Measurements from ENCODE around the gene YEATS2.
"Not testable (repeated sequence)": the region's sequence is repeated elsewhere in the genome, so short reads cannot be mapped to it uniquely, and the experiment has no call there.

Gene YEATS2

GRCh38 chr3:183779896-183780465, 82.4 kb downstream of the YEATS2 start:
- no peak for DNase-seq

GRCh38 chr3:183781246-183781645, 83.6 kb downstream of the YEATS2 start:
- DNase-seq = no peak

- DNase-seq = no peak
These were observed 85.1 kb downstream of the YEATS2 start for GRCh38 chr3:183782576-183783276.

- not testable (repeated sequence) for DNase-seq
These were observed 86.9 kb downstream of the YEATS2 start for GRCh38 chr3:183784503-183784902.

- DNase-seq = no peak
These were observed 92.2 kb downstream of the YEATS2 start for GRCh38 chr3:183789826-183790225.

- no peak for DNase-seq
These were observed 93.1 kb downstream of the YEATS2 start for GRCh38 chr3:183790700-183791099.

GRCh38 chr3:183792976-183793375, 95.4 kb downstream of the YEATS2 start:
- DNase-seq = no peak

- no peak for DNase-seq
These were observed 96.9 kb downstream of the YEATS2 start for GRCh38 chr3:183794452-183794851.

GRCh38 chr3:183796372-183796771, 98.8 kb downstream of the YEATS2 start:
- DNase-seq = no peak

- DNase-seq = no peak
These were observed 100.4 kb downstream of the YEATS2 start for GRCh38 chr3:183797996-183798395.

- DNase-seq = no peak
These were observed 101.9 kb downstream of the YEATS2 start for GRCh38 chr3:183799461-183799860.

- no peak for DNase-seq
These were observed 102.8 kb downstream of the YEATS2 start for GRCh38 chr3:183800243-183800863.

GRCh38 chr3:183801601-183802000, 104.0 kb downstream of the YEATS2 start:
- DNase-seq = no peak

- DNase-seq = no peak
These were observed 105.4 kb downstream of the YEATS2 start for GRCh38 chr3:183802989-183803388.

- DNase-seq = no peak
These were observed 109.7 kb downstream of the YEATS2 start for GRCh38 chr3:183807209-183807728.

GRCh38 chr3:183807881-183808280, 110.3 kb downstream of the YEATS2 start:
- no peak for DNase-seq

GRCh38 chr3:183808355-183808754, 110.8 kb downstream of the YEATS2 start:
- no peak for DNase-seq

- no peak for DNase-seq
These were observed 111.7 kb downstream of the YEATS2 start for GRCh38 chr3:183809270-183809669.

GRCh38 chr3:183810643-183811594, 113.3 kb downstream of the YEATS2 start:
- no peak for DNase-seq

- DNase-seq = no peak
These were observed 114.0 kb downstream of the YEATS2 start for GRCh38 chr3:183811638-183812037.

- no peak for DNase-seq
These were observed 115.3 kb downstream of the YEATS2 start for GRCh38 chr3:183812761-183813445.

GRCh38 chr3:183814240-183814639, 116.6 kb downstream of the YEATS2 start:
- DNase-seq = no peak
